GM20431 (cell line): ENCODE results near the gene AGAP1.

Source experiments
- in situ Hi-C: fragments of 300-500 bp; cut with MseI, MboI; formaldehyde crosslinking; loops from one replicate; pipeline ENCODE4 v1.15.0; 2020; ENCODE audit warnings: low sequenced_read_pairs; ENCODE audit not compliant: unreplicated experiment

Gene AGAP1

DNA sequence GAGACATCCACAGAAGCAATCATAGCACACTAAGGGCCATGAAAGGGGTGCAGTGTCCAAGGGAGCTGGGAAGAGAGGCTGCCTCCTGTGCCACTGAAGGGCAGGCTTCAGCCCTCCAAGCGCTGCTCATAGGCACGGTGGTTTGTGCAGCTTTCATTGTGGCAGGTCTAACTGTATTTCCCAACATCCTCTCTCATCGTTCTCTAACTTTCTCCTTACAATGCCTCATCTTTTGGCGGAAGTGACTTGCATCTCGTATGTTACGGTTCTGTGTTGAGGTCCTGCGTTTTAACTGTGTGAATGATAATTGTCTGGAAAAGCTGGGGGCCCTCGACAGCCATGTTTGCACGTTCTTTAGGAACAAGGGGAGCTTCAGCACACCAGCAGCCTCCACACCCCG lies 460.4 kb downstream of the AGAP1 start:
- in situ Hi-C loops = no loop called here

DNA sequence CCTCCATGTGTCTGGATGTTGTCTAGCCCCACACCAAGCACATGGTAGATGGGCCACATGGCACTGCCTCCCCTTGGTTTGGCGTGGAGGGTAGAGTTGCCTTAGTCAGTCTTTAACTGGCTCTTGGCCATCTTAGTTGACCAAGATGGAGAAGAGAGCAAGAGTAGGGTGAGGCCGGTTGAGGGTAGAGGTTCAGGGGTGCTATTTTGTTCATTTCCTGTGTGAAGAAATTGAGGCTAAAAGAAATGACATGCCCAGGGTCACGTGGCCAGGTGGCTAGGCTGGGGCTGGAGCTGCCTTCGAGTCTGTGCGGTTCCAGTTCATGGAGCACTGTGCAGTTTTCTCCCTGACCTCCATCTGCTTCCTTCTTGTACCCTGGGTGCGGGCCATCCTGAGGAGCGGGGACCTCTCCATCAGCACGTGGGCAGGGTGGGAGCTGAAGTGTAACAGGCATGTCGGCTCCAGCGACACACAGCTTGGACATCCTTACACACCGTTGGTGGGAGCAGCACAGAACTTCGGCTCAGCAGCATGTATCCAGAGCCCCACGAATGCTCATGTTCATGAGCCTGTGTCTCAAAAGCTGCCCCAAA lies 461.1 kb downstream of the AGAP1 start:
- in situ Hi-C loops = no loop called here

DNA sequence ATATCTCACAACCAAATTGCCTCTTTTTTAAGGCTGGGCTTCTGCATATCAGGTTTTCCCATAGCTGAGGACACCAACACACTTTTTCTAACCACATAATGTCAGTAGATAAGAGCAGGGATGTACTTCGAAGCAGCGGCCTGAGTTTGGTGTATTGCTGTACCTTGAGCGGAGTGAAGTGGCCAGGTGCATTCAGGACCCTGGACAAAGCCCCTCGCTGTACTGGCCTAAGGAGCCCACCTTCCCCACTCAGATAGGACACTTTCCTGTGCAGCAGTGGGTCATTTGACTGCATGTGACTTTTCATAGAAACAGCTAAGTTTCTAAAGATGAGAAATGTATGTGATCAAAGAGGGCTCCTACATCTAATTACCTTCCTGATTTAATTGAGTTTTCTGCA lies 461.8 kb downstream of the AGAP1 start:
- in situ Hi-C loops = no loop called here

DNA sequence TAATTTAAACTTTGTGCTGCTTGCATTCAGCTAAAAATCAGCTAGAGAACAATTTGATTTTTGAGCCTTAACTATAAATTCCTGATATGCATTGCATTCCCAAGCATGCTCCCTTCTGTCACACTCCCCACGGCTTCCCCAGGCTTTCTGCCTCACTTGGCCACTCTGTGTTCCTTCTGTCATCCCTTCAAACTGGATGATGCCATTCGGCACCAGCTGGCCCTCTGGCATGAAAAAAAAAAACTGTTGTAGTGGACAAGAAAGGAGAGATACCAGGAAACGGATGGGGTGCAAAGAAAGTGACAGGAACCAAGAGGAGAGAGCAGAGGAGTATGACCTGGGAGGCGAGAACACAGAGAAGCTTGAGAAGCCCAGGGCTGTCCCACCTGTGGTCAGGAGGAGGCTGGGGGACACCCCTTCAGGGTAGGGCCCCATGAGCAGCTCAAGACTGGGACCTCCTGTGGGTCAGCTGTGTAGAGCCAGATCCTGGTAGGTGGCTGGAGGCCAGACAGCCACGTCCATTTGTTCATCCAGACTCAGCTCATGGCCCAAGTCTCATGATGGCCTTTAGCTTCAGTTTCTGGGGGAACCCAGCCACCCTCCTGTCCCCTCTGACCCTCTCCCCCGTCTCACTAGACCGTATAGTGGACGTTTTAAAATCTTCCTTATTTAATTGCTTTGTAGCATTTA lies 462.6 kb downstream of the AGAP1 start:
- in situ Hi-C loops = no loop called here

DNA sequence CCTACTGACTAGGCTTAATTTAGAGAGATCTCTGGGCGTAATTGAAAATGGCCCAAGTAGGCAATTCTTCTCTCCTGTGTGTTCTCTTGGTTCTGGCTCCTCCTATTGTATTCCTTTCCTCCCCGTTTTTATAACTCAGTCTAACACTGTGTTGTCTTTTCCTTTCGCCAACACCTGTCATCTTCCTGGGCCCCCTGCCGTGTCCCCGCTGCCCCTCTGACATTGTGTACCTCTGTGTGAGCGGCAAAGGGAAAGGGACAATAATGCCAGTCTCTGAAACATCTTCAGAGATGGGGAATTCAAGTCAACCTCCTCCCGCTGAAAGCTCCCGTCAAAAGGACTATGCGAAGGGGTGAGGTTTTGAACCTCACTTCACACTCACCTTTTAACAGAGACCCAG lies 463.4 kb downstream of the AGAP1 start:
- in situ Hi-C loops = no loop called here

DNA sequence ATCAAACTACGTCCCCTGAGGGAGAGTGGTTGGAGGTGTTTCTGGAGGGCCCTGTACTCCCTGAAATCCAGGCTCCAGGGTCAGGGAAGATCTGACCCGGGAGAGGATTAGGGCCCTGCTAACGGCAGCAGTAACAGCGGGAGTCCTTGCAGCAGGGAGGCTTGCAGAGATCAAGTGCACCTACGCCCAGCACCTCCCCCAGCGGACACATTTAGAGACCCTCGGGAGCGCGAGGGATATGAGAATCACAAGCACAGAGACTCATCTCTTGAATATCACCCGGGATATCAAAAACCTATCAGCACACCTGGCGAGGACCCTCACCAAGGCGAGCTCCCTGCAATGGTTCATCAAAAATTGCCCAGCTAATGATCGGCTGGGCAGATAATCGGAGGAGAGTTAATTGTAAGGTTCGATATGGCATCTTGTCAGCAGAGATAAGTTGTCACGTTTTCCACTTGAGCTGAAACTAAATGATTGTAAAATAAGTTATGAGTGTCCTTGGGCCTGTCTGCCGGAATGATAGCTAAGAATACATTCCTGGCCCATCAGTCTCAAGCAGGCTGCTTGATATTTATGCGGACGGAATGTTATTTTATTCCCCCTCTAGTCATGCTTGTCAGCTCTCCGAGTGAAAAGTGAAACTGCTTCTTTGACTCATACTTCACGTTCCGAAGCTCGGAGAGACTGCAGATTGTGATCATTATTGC lies 464.5 kb downstream of the AGAP1 start:
- in situ Hi-C loops = no loop called here

DNA sequence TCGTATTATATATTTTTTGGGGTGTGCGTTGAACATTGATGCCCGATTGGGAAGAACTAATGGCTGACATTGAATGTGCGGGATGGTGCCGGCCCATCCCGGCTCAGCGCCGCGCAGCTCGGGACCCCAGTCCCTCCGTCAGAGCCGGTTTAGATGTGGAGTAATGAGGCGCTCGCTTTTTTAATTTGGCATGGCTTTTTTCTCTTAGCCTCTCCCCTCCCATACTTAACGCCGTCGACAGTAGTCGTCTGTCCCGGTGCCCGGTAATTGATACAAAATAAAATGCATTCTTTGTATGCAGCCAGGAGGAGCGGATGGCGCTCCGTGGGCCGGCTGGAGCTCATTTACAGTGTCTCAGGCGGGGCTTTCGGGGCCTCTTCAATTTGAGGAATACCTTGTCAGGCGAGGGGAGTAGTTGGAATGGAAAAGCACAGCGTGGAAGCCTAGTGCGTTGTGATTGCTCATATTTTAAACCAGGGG lies 465.1 kb downstream of the AGAP1 start:
- in situ Hi-C loops = no loop called here

DNA sequence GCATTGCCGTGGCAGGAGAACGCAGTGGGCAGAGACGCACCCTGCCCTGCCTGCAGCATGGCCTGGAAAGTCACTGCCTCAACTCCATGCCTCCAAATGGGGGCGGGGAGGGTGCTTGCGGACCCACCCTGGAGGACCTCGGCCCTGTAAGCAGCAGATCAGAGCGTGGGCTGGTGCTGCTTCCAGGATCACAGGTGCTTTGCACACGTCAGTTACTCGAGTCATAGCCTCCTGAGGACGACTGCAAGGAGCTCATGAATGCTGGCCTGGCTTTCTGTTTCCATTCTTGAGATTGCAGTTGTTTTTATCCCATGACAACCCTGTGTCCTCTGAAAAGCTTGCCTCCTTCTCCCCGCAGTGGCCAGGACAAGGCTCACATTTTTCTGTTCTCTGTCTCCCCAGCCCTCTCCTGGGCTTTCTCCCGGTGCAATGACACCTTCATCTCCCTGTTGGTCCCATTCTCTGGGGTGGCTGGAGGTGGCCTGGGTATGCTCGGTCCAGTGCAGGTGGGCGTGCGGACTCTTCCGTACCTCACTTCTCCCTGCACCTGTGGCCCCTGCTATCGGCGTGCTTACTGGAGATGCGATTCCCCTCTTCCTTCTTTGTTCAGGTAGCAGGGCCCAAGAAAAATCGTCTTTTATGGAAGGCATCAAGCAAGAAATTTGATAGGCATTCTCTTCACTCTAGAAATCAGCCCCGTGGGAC lies 466.3 kb downstream of the AGAP1 start:
- in situ Hi-C loops = no loop called here

DNA sequence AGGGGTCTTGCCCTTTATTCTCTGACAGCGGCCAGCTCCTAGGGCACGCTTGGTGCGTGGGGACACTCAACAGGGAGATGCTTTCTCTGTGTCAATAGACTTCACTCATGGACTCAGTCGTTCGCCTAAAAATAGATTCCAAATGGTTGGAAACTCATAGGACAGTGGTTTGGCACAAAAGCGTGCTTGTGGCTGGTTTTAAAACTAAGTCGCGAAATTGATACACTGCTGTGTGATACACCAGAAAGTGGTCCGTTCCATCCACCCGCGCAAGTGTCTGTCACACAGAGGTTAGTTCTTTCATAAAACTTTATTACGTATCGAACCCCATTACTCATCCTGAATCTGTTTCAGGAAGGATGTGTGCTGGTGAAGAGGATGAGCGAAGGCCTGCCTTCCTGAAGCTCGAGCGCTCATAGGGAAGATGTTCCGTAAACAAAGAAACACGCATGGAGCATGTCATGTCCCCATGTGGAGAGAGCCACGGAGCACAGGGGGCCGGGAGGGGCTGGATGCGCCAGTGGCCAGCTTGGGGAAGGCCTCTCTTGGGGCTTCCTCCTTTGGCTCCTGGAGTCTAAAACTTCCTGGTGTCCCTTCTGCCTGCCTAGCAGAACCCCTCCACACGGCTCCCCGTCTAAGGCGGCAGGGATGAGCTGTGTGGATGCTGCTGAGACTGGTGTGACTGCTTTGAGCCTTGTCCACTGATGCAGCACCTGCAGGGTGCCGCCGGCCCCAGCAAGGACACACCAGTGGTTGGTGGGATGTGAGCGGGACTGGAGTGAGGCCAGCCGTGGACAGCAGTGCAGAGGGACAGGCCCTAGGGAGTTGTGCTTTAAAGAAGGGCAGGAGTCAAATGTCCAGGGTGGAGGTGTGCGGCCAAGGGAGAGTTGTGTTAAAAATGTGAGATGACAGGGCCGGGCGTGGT lies 467.1 kb downstream of the AGAP1 start:
- in situ Hi-C loops = no loop called here

DNA sequence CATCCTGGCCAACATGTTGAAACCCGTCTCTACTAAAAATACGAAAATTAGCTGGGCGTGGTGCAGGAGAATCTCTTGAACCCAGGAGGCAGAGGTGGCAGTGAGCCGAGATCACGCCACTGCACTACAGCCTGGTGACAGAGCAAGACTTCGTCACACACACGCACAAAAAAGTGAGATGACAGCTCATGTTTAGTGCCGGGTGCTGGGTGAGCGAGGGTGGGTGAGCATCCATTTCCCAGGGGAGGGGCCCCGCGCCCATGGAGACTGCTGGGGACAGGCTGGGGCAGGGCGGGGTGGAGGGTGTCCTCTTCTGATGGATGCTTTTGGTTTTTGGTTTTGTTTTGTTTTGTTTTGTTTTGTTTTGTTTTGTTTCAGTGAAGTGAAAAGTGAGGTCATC lies 467.9 kb downstream of the AGAP1 start:
- in situ Hi-C loops = no loop called here

DNA sequence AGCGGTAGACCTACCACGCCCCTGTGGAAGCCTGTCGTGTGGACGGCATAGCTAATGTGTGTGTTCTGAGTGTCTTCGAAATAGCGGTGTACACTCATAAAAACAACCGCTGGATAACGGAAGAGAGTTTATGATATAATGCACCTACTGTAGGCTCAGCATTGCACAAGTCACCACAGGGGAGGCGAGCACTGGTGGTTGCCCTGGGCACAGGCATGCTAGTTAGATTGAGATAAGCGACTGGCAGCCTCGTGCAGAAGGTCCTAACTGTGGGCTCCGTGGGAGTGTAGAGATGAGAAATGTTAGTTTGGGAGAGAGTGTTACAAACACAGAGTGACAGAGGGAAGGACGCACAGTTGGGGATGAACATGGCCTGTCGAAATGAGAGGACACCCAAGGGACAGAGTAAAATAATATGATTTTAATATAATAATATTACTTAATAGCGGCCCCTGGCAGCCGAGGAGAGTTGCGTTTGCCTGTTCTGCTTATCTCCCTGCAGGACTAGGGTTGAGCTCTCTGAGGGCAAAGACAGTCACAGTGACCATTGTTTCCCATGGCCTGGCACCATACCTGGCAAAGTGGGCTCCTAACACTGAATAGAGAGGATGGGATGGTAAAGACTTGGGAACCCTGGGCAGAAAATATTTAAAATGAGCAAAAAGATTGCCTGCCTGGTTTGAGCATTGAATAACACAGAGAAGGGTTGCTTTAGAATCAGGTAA lies 470.2 kb downstream of the AGAP1 start:
- in situ Hi-C loops = no loop called here

DNA sequence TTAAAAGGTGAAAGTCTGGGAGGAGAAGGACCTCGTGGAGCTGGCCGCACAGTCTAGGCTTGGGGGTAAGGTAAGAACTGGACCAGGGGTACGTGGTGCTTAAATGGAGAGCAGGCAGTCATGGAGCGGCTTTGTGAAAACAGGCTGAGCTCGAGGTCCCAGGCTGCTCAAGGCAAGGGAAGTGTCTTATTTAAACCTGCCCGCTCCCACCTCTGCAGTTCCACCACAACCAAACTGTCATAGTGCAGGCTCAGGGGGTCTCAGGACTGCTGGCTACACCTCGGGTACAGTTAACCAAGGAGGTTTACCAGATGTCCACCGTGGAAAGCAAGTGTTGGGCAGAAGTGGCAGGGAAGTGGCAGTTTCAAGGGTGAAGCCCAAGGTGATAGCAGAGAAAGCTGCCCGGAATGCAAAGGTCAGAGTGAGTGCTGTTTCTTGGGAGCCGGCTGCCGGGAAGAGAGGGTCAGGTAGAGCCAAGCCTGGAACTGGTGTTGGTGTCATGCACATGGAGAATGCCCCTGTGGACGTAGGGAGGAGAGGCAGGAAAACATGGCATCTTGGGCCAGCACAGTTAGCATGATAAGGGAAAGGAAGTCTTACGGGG lies 471.0 kb downstream of the AGAP1 start:
- in situ Hi-C loops = no loop called here

DNA sequence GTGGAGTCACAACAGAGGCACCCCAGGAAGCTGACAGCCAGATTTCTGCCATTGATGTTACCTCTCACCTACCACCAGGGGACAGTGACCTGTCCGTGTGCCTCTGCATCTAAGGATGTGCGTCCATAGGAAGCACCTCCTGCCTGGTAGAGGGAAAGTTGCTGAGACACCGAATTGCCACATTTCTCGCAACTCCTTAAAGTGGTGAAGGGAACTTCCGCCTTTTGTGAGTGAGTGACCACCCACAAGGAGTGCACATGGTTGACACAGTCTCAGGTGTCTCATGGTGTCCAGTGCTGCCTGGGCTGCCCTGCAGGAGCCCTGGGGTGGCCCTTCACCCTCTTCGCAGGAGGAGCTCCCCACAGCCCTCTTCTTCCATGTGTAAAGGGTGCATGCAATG lies 472.6 kb downstream of the AGAP1 start:
- in situ Hi-C loops = no loop called here

DNA sequence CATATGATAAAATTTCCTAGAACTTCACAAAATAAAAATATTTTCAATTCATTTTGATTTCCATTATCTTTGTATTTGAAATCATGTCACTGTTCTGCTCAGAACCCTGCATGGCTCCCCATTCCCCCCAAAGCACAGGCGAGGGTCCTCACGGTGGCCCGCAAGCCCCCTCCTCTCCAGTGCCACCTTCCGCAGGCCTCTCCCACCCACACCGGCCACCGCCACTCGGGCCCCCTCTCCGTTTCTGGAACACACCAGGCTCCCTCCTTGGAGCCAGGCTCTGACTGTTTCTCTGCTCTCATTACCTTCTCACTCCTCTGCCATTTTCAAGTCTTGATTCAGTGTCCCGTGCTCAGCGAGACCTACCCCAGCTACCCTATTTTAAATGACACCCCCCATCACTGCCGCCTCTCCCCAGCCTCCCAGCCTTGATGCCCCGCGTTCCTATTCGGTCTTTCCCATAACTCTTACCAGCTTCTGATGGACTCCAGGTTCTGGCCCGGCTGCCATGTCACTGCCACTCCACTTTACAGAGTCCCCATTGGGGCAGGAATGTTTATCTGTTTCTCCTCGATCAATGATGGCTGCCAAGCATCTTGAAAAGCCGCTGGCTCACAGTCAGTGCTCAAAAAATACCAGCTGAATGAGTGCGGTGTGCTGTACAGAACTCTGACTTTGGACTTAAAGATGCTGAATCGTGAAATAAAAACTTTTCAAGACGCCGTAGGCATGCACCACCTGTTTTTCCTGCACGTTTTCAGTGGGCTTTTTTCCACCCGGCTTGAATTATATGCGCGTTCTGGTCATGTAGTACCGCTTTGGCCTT lies 473.3 kb downstream of the AGAP1 start:
- in situ Hi-C loops = no loop called here

DNA sequence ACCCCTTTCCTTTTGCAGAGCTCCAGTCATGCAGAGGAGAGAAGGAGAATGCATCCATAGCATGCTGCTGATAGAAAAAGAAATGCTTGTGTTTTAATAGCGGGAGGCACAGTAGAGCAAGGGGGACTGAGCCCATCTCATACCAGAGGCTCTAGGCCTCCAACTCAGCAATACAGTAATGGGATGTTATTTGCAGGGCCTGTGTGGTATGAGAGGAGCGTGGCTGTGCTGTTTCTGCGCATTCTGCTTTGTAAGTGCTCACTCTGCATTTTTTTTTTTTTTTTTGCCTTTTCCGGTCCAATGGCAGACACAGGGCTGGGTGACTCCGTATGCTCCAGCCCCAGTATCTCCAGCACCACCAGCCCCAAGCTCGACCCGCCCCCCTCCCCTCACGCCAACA lies 474.3 kb downstream of the AGAP1 start:
- in situ Hi-C loops = no loop called here

DNA sequence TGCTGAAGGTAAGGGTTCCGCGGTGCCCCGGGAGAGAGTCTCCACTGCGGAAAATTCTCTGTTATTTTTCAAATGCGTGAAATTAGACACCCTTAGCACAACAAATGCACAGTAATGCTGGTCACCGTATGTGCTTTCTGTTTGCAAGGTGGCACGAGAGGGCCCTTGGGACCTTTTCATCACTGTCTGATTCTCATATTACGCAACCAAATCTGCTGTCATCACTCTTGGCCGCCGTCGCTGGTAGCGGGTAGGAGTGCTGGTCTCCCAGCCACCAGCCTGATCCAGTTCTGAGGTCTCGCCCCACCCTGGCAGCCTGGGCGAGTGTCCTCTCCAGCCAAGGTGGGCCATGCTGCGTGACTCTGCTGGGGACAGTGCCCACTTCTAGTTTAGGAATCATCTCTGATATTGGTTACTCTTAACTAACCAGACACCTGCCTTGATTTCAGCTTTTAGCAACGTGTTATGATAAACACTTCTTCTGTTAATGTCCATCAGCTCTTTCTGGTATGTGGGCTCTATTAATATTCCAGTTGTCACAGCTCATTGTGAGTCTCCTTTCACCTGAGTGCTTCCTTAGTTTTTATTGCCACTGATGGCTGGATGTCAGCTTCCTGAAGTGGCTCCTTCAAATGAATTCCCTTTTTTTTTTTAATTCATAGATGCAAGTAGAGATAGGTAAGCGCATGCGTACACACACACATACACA lies 474.9 kb downstream of the AGAP1 start:
- in situ Hi-C loops = no loop called here
